Right cardiac atrium (tissue), 5 donors: ENCODE results near the gene GABARAP. TPM values are rescaled to one million over a fixed set of nuclear protein-coding genes. Genes with fewer than 3 reads are reported as not detected.
A peak's percentile ranks its signal among the peaks of the same experiment; 100 is the strongest.

Experiments
- ATAC-seq, 2 donors: fragments of 200-7000 bp; cut with Tn5 transposase; one replicate each; pipeline versions ENCODE4 v1.8.0 to v1.9.1; 2020; ENCODE audit warnings: moderate library complexity in 2 of 2, mild to moderate bottlenecking in 1 of 2
- DNase-seq, 3 donors: peaks; one replicate each; pipeline ENCODE4 v3.0.0-alpha.2; 2020
- H3K27ac ChIP-seq: one replicate; pipeline ENCODE4 v1.5.1; 2013; ENCODE audit warnings: mild to moderate bottlenecking, low read length, control low read depth, moderate library complexity
- H3K27me3 ChIP-seq: one replicate; pipeline ENCODE4 v1.6.1; 2013; ENCODE audit not compliant: control insufficient read depth, insufficient read depth
- H3K4me1 ChIP-seq: one replicate; pipeline ENCODE4 v1.6.1; 2013; ENCODE audit warnings: low read length; ENCODE audit not compliant: control insufficient read depth, insufficient read depth
- H3K4me3 ChIP-seq: one replicate; pipeline ENCODE4 v1.5.1; 2013; ENCODE audit warnings: low read length, control low read depth
- H3K9me3 ChIP-seq: one replicate; pipeline ENCODE4 v1.6.1; 2013; ENCODE audit warnings: low read length; ENCODE audit not compliant: control insufficient read depth
- WGBS: extraction: QIAGEN DNeasy Blood & Tissue Kit; methylation state at CpG from one replicate; pipeline ENCODE4 v1.1.7; 2013; 5-methylcytosine and 5-hydroxymethylcytosine counted together
- intact Hi-C, 4 donors: fragments of 100-400 bp; cut with DNase I; formaldehyde crosslinking; loops; one replicate each; pipeline versions ENCODE4 v1.11.0 to v1.14.0; 2022 to 2023
- polyA plus RNA-seq: library from polyadenylated mRNA; stranded (reverse); fragments of 200-250 nt; gene quantifications from one replicate; pipeline ENCODE4 v1.2.3, GENCODE V29; 2013
- total RNA-seq, 4 donors: library from RNA; stranded (reverse); fragmentation: NEBNext Ultra II Directional; extraction: Animal tissue kit (Norgen Biotek cat#: 25700); gene quantifications; one replicate each; pipeline ENCODE4 v1.2.1, GENCODE V29; 2021
- donor health status: healthy with polysubstance abuse.
- donor health status: DM: no; HTN: yes; CAD: no.
- donor health status: DM: no; HTN: no; CAD: no.
- donor health status: DM: no; HTN: yes; CAD: no; lungs with severe emphysema.
- donor health status: DM: yes; HTN: yes; CAD: no.

Gene GABARAP
- total and polyA plus RNA-seq, 5 donors = 492 to 741 (median 522) TPM

GRCh38 chr17:7281953-7282751 lies 39.9 kb upstream of the GABARAP start:
- ATAC-seq = peak; percentile 43 to 67
- Histone ChIP-seq H3K4me3 (peak overlapping the region; percentile 47), H3K27me3 (no peaks in the 10 kb centered on the region), H3K9me3 (no peaks in the 10 kb centered on the region), H3K4me1 (no peaks in the 10 kb centered on the region), H3K27ac (peak overlapping the region; percentile 93)
- DNase-seq = peak; percentile 71 to 92 (median 87)
- 3% methylated on average over 43 of the region's 43 CpGs for WGBS
- intact Hi-C loops = loop anchor here in 3 of 4 donors (2.0 to 10.0 kb wide), 2 partner anchors 15 to 63 kb away; no protein-coding TSS in a partner anchor

GRCh38 chr17:7281074-7281952 lies 39.1 kb upstream of the GABARAP start, which contains the start of gene SLC2A4:
Gene SLC2A4 (plus strand): TSS chr17:7281718. CDS start chr17:7281935, 217 bp downstream.
- no peaks in the 10 kb centered on the region for H3K27me3 ChIP-seq
- peak; percentile 95 to 98 (median 98) for DNase-seq
- no peaks in the 10 kb centered on the region for H3K9me3 ChIP-seq
- H3K4me1 ChIP-seq = no peaks in the 10 kb centered on the region
- peak within 1 kb of the TSS; percentile 47 for H3K4me3 ChIP-seq
- WGBS = under 1% methylated on average over 71 of the region's 71 CpGs
- peak within 1 kb of the TSS; percentile 93 for H3K27ac ChIP-seq
- intact Hi-C loops = loop anchor here in 3 of 4 donors (2.0 to 10.0 kb wide), 2 partner anchors 15 to 63 kb away; no protein-coding TSS in a partner anchor
- ATAC-seq = peak; percentile 85 to 88

- peak overlapping the region; percentile 92 for H3K27ac ChIP-seq
- ATAC-seq (peak; percentile 73 to 77), DNase-seq (peak; percentile 83 to 92 (median 92))
- peak overlapping the region; percentile 37 for H3K4me3 ChIP-seq
- whole genome bisulfite sequencing = under 1% methylated on average over 29 of the region's 29 CpGs
- intact Hi-C loops = loop anchor here in 3 of 4 donors (1.0 to 10.0 kb wide), 3 partner anchors 16 to 64 kb away; no protein-coding TSS in a partner anchor
- H3K27me3 ChIP-seq = no peaks in the 10 kb centered on the region
- no peaks in the 10 kb centered on the region for H3K9me3 ChIP-seq
- H3K4me1 ChIP-seq = no peaks in the 10 kb centered on the region
Measured at GRCh38 chr17:7280519-7281073, 38.3 kb upstream of the GABARAP start.

GRCh38 chr17:7279448-7279847 lies 37.2 kb upstream of the GABARAP start:
- intact Hi-C loops = no loop called here
- no peak overlapping the region for H3K27ac ChIP-seq
- no peaks in the 10 kb centered on the region for H3K4me1 ChIP-seq
- no peaks in the 10 kb centered on the region for H3K27me3 ChIP-seq
- WGBS = 84% methylated on average over 8 of the region's 8 CpGs
- H3K9me3 ChIP-seq = no peaks in the 10 kb centered on the region
- H3K4me3 ChIP-seq = no peak overlapping the region
- ATAC-seq (no peak), DNase-seq (no peak)

- Histone ChIP-seq H3K4me3 (no peak overlapping the region), H3K27me3 (no peaks in the 10 kb centered on the region), H3K9me3 (no peaks in the 10 kb centered on the region), H3K4me1 (no peaks in the 10 kb centered on the region), H3K27ac (no peak overlapping the region)
- no peak for ATAC-seq
- no peak for DNase-seq
- intact Hi-C loops = no loop called here
- 66% methylated on average over 1 of the region's 1 CpG for WGBS
Measured at GRCh38 chr17:7266784-7267183, 24.5 kb upstream of the GABARAP start.

- Histone ChIP-seq H3K4me1 (no peaks in the 10 kb centered on the region), H3K9me3 (no peaks in the 10 kb centered on the region), H3K27me3 (no peaks in the 10 kb centered on the region), H3K4me3 (no peak overlapping the region), H3K27ac (no peak overlapping the region)
- ATAC-seq = no peak
- DNase-seq = no peak
- intact Hi-C loops = no loop called here
- 49% methylated on average over 4 of the region's 4 CpGs for WGBS
Measured at GRCh38 chr17:7263801-7264078, 21.5 kb upstream of the GABARAP start.

GRCh38 chr17:7262935-7263800 lies 20.9 kb upstream of the GABARAP start:
- intact Hi-C loops = no loop called here
- ATAC-seq (peak; percentile 10 to 13), DNase-seq (peak in 2 of 3 donors; percentile 2 to 57)
- Histone ChIP-seq H3K9me3 (no peaks in the 10 kb centered on the region), H3K4me3 (no peak overlapping the region), H3K4me1 (no peaks in the 10 kb centered on the region), H3K27ac (no peak overlapping the region), H3K27me3 (no peaks in the 10 kb centered on the region)
- WGBS = 7% methylated on average over 26 of the region's 26 CpGs

GRCh38 chr17:7262192-7262934 lies 20.1 kb upstream of the GABARAP start, which contains the start of gene CLDN7:
Gene CLDN7 (minus strand): TSS chr17:7262478. CDS start chr17:7262043, 435 bp downstream.
- Histone ChIP-seq H3K4me3 (peak within 1 kb of the TSS; percentile 36), H3K9me3 (no peaks in the 10 kb centered on the region), H3K27me3 (no peaks in the 10 kb centered on the region), H3K27ac (no peak within 1 kb of the TSS), H3K4me1 (no peaks in the 10 kb centered on the region)
- 7% methylated on average over 64 of the region's 64 CpGs for WGBS
- DNase-seq (no peak), ATAC-seq (peak in 1 of 2 donors; percentile 25)
- intact Hi-C loops = no loop called here

- Histone ChIP-seq H3K9me3 (no peaks in the 10 kb centered on the region), H3K4me1 (no peaks in the 10 kb centered on the region), H3K4me3 (peak overlapping the region; percentile 36), H3K27me3 (no peaks in the 10 kb centered on the region), H3K27ac (no peak overlapping the region)
- intact Hi-C loops = no loop called here
- WGBS = 7% methylated on average over 71 of the region's 71 CpGs
- peak in 2 of 3 donors; percentile 58 to 64 for DNase-seq
- ATAC-seq = peak; percentile 11 to 22
Measured at GRCh38 chr17:7261379-7262191, 19.3 kb upstream of the GABARAP start.
